ENCODE data around the gene PRR33.
"Not testable (repeated sequence)": the region's sequence is repeated elsewhere in the genome, so short reads cannot be mapped to it uniquely, and the experiment has no call there.

Gene PRR33

DNA sequence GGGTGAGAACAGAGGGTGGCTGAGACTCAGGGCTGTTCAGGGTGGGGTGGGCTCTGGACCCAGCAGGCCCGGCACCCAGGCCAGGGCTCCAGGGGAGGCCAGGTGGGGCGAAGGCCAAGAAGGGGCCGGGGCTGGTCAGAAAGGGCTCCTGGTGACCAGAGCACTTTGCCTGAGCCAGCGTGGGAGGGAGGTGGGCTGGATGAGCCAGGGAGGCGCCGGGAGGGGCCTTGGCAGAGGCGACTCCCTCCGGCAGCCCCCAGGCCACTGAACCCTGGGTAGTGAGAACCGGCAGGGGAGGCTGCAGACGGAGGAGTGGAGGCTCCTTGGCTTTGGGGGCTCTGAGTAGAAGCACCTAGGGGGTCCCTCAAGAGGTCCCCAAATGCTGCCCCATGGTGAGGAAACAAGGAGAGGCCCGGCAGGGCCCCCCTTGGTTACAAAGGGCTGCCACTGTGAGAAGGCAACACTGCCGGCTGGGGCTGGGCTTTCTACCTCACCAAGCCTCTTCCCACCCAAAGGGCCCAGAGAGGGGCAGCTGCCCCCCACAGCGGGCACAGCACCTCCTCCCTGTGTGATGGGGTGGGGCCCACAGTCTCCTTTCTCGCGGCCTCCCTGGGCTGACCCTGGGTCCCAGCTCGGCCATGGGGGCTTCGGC is 17.1 kb downstream of the PRR33 start:
- DNase-seq = not testable (repeated sequence)

- not testable (repeated sequence) for DNase-seq
Measured at GRCh38 chr11:1873813-1874150, 17.9 kb downstream of the PRR33 start.

- no peak for DNase-seq
Measured at GRCh38 chr11:1873048-1873812, 18.5 kb downstream of the PRR33 start.

GRCh38 chr11:1872267-1872985 is 19.3 kb downstream of the PRR33 start:
- DNase-seq = no peak

DNA sequence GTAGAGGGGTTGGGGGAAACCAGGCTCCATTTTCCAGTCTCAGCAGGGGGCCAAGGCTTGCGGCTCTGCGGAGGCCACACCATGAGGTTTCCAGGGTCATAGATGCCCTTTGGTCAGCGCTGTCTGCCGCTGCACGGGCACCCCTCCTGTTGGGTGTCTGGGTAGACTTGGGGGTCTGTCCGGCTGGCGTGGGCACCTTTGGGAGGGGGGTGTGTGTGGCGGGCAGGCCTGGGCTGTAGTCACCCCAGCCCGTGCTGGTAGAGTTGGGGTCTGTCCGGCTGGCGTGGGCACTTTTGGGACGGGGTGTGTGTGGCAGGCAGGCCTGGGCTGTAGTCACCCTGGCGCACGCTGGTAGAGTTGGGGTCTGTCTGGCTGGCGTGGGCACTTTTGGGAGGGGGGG is 20.2 kb downstream of the PRR33 start:
- no peak for DNase-seq

- no peak for DNase-seq
Measured at GRCh38 chr11:1870721-1871466, 20.8 kb downstream of the PRR33 start.

DNA sequence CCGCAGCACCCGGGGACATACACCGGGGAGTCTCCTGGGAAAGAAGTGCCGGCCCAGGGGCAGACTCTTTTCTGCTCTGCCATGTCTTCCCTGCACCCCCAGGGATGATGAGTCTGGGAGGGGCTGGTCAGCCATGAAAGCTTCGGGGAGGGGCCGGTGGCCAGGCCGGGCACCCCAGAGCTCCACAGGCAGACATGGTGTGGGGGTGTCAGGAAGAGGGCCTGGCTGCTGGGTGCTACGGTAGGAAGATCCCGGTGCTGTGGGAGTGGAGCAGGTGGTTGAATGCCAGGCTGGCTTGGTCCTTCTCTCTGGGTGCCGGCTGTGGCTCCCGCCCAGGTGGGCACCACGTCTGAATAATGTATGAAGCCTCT is 21.4 kb downstream of the PRR33 start:
- no peak for DNase-seq

DNA sequence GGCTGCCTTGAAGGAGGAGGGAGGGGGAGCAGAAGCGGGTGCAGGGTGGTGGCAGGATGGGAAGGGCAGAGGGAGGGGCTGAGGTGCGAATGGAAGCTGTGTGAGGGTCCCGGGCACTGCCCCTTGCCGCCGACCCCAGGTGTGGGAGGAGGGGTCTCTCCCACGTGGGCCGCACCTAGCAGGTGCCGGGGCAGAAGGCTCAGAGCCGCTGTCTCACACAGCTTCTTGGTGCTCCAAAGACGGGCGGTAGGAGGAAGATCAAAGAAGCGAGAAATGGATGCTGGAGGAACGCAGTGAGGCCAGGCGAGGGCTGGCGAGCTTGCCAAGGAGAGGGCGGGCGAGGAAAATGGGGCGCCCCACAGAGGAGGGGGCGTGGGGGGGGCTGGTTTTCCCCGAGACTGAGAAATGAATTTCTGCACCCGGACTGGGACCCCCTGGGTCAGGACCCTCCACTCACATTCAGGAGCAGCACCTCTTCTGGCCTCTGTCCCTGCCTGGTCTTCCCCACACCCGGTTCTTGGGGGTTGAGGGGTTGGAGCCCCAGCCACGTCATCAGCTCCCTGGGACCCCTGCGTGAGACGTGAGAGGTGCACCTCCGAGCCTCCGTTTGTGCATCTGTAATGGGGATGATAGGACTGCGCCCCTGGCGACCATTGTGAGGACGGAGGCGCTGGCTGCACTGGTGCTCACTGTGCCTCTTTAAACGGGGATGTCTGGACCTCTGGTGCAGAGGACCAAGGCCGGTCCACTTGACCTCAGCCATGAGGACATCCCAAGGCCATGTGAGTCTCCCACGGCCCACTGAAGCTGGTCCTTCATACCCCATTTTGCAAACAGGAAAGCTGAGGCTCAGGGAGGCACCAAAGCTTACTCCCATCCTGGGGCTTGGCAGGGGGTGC is 22.0 kb downstream of the PRR33 start:
- no peak for DNase-seq

- DNase-seq = no peak
Measured at GRCh38 chr11:1868636-1869291, 22.9 kb downstream of the PRR33 start.

DNA sequence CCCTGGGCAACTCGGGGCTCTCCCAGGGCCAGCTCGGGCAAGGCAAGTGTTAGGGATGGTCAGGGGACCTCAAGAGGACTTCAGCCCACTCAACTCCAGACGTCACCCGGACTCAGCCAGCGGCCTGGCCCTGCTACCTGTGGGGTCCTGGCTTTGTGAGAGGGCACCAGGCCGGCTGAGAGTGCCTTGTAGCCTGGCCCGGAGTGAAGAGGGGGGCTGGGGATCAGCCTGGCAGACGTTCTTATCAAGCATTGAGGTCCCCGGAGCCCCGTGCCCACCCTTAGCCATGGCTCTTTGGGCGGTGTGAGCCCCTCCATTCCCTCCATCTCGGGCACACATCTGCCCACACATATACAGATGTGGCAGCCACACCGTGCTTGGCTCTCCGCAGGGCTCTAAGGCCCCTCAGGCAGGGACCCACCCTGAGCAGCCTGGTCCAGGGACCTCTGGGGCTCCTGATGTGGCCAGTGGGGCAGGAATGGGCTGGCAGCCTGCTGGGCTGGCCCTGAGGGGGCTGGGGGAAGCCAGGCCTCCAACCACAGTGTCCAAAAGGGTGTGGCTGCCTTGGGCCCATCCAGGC is 23.5 kb downstream of the PRR33 start:
- DNase-seq = no peak

- DNase-seq = no peak
Measured at GRCh38 chr11:1867381-1867780, 24.3 kb downstream of the PRR33 start.

GRCh38 chr11:1866776-1867175 is 24.9 kb downstream of the PRR33 start:
- no peak for DNase-seq

GRCh38 chr11:1866226-1866625 is 25.5 kb downstream of the PRR33 start:
- DNase-seq = no peak

DNA sequence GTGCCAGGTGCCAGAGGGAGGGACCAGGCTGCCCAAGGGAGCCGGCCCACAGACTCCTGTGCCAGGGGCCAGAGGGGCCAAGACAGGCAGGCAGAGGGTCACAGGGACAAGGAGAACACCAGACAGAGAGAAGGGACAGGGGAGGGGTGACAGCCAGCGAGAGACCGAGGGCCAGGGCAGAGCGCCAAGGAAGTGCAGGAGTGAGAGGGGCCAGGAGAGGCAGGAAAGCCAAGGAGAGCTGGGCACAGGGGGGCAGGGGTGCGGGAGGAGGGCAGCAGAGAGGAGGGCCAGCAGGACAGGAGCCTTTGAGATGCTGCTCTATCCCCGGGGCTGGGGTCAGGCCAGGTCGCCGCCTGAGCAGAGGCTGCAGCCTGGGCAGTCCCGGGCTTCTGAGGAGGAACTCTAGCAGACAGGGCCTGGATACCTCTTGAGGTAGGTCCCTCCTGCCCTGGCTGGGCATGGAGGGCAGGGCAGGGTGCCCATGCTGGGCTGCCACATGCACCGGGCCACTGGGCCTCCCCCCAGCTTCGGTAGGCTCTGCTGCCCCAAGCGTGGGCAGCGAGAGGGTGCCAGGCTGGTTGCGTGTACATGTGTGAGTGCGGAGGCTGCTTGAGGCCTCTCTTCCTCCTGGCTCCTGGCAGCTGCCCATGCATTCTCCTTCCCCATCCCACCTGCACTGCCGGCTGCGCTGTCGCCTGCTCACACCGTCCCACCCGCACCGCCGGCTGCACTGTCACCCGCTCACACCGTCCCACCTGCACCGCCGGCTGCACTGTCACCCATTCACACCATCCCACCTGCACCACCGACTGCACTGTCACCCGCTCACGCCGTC is 26.6 kb downstream of the PRR33 start:
- no peak for DNase-seq

DNA sequence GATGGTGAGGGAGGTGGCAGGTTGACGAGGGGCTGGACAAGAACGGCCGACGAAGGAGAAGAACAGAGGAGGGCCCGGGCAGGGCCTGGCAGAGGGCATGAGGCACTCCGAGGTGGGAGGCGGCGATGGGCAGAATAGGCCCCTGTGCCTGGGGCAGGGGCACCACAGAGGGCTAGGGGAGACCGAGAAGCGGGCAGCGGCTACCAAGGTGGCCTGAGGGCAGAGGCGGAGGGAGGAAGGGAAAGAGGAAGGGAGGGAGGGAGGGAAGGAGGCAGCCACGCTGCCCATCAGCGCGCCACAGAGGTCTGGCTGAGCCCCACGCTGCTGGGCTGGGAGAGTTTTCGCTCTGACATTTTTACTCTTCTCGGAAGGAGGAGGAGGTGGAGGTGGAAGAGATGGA is 27.5 kb downstream of the PRR33 start:
- DNase-seq = no peak

GRCh38 chr11:1863352-1864216 is 28.1 kb downstream of the PRR33 start:
- DNase-seq = peak; percentile 18

GRCh38 chr11:1862588-1863351 is 28.9 kb downstream of the PRR33 start:
- DNase-seq = no peak
